ENCODE measurements around the gene CRK. TPM values are rescaled to one million over a fixed set of nuclear protein-coding genes. Genes with fewer than 3 reads are reported as not detected.
A peak's percentile ranks its signal among the peaks of the same experiment; 100 is the strongest.

Gene CRK
- total and polyA plus RNA-seq, 5 donors from 2014 or later = 15.3 to 33.0 (median 24.9) TPM

- H3K36me3 ChIP-seq (ENCODE audit: control insufficient read depth, insufficient read depth, low read length) = peaks cover 15% of the 10 kb centered on the region
- no peaks in the 10 kb centered on the region for H3K27me3 ChIP-seq (ENCODE audit: control insufficient read depth, insufficient read depth, low read length)
- H3K27ac ChIP-seq (ENCODE audit: insufficient read depth, low read length, poor library complexity, severe bottlenecking) = peak overlapping the region; percentile 42
- H3K4me3 ChIP-seq (ENCODE audit: low read depth, low read length) = peak overlapping the region; percentile 59
- Mint-ChIP-seq H3K27me3 (no peaks in the 10 kb centered on the region), H3K4me3 (peak overlapping the region; percentile 51 to 73 (median 72)), H3K9me3 (no peaks in the 10 kb centered on the region), H3K4me1 (peaks cover 27 to 92% (median 60%) of the 10 kb centered on the region in 4 donors), H3K36me3 (peaks cover 4% of the 10 kb centered on the region), H3K27ac (peak overlapping the region; percentile 77 to 80 (median 78))
- ATAC-seq (ENCODE audit: low read depth in 2 of 2) (peak; percentile 64 to 68), DNase-seq (peak in 2 of 3 donors; percentile 35 to 56)
- peaks cover 56% of the 10 kb centered on the region for H3K4me1 ChIP-seq (ENCODE audit: control insufficient read depth, insufficient read depth, low read length, poor library complexity, severe bottlenecking)
- H3K9me3 ChIP-seq (ENCODE audit: control insufficient read depth in 2 of 2, low read length in 2 of 2) = no peaks in the 10 kb centered on the region
Observed at GRCh38 chr17:1374431-1375177, 81.4 kb downstream of the CRK start.

GRCh38 chr17:1373707-1374237 lies 82.3 kb downstream of the CRK start:
- Histone ChIP-seq H3K27me3 (ENCODE audit: control insufficient read depth, insufficient read depth, low read length) (no peaks in the 10 kb centered on the region), H3K4me3 (ENCODE audit: low read depth, low read length) (peak overlapping the region; percentile 59), H3K9me3 (ENCODE audit: control insufficient read depth in 2 of 2, low read length in 2 of 2) (no peaks in the 10 kb centered on the region), H3K4me1 (ENCODE audit: control insufficient read depth, insufficient read depth, low read length, poor library complexity, severe bottlenecking) (peaks cover 52% of the 10 kb centered on the region), H3K36me3 (ENCODE audit: control insufficient read depth, insufficient read depth, low read length) (peaks cover 15% of the 10 kb centered on the region), H3K27ac (ENCODE audit: insufficient read depth, low read length, poor library complexity, severe bottlenecking) (no peak overlapping the region)
- no peaks in the 10 kb centered on the region for H3K9me3 Mint-ChIP-seq
- H3K27ac Mint-ChIP-seq = peak overlapping the region; percentile 46 to 77 (median 63)
- H3K4me1 Mint-ChIP-seq = peaks cover 29 to 90% (median 57%) of the 10 kb centered on the region in 4 donors
- H3K36me3 Mint-ChIP-seq = peaks cover 4% of the 10 kb centered on the region
- H3K4me3 Mint-ChIP-seq = peak overlapping the region in 1 of 4 donors; percentile 73
- DNase-seq (no peak), ATAC-seq (ENCODE audit: low read depth in 2 of 2) (no peak)
- H3K27me3 Mint-ChIP-seq = no peaks in the 10 kb centered on the region

- peaks cover 31 to 89% (median 53%) of the 10 kb centered on the region in 4 donors for H3K4me1 Mint-ChIP-seq
- peaks cover 4% of the 10 kb centered on the region for H3K36me3 Mint-ChIP-seq
- DNase-seq = no peak
- ATAC-seq (ENCODE audit: low read depth in 2 of 2) = no peak
- Histone ChIP-seq H3K36me3 (ENCODE audit: control insufficient read depth, insufficient read depth, low read length) (peaks cover 11% of the 10 kb centered on the region), H3K27me3 (ENCODE audit: control insufficient read depth, insufficient read depth, low read length) (no peaks in the 10 kb centered on the region), H3K4me1 (ENCODE audit: control insufficient read depth, insufficient read depth, low read length, poor library complexity, severe bottlenecking) (peaks cover 55% of the 10 kb centered on the region), H3K4me3 (ENCODE audit: low read depth, low read length) (no peak overlapping the region), H3K27ac (ENCODE audit: insufficient read depth, low read length, poor library complexity, severe bottlenecking) (no peak overlapping the region), H3K9me3 (ENCODE audit: control insufficient read depth in 2 of 2, low read length in 2 of 2) (no peaks in the 10 kb centered on the region)
- no peaks in the 10 kb centered on the region for H3K27me3 Mint-ChIP-seq
- H3K27ac Mint-ChIP-seq = peak overlapping the region in 1 of 3 donors; percentile 78
- H3K9me3 Mint-ChIP-seq = no peaks in the 10 kb centered on the region
- H3K4me3 Mint-ChIP-seq = peak overlapping the region in 2 of 4 donors; percentile 4 to 38
Observed at GRCh38 chr17:1372618-1373017, 83.4 kb downstream of the CRK start.

GRCh38 chr17:1371893-1372590 lies 84.0 kb downstream of the CRK start:
- peaks cover 11% of the 10 kb centered on the region for H3K36me3 ChIP-seq (ENCODE audit: control insufficient read depth, insufficient read depth, low read length)
- H3K9me3 ChIP-seq (ENCODE audit: control insufficient read depth in 2 of 2, low read length in 2 of 2) = no peaks in the 10 kb centered on the region
- Mint-ChIP-seq H3K36me3 (peaks cover 4% of the 10 kb centered on the region), H3K4me3 (peak overlapping the region in 2 of 4 donors; percentile 4 to 38), H3K27me3 (no peaks in the 10 kb centered on the region), H3K27ac (peak overlapping the region in 1 of 3 donors; percentile 78), H3K9me3 (no peaks in the 10 kb centered on the region), H3K4me1 (peaks cover 35 to 89% (median 54%) of the 10 kb centered on the region in 4 donors)
- no peak overlapping the region for H3K27ac ChIP-seq (ENCODE audit: insufficient read depth, low read length, poor library complexity, severe bottlenecking)
- ATAC-seq (ENCODE audit: low read depth in 2 of 2) = no peak
- H3K27me3 ChIP-seq (ENCODE audit: control insufficient read depth, insufficient read depth, low read length) = no peaks in the 10 kb centered on the region
- peaks cover 52% of the 10 kb centered on the region for H3K4me1 ChIP-seq (ENCODE audit: control insufficient read depth, insufficient read depth, low read length, poor library complexity, severe bottlenecking)
- H3K4me3 ChIP-seq (ENCODE audit: low read depth, low read length) = no peak overlapping the region
- no peak for DNase-seq

Other genes with a start within 250 kb of the CRK start
- gene BHLHA9, start 185.8 kb downstream of the CRK start, total RNA-seq = not detected
- gene BHLHA9, start 185.8 kb downstream of the CRK start, polyA plus RNA-seq = not detected
- 0.15 TPM for gene TRARG1, start 176.6 kb downstream of the CRK start, total RNA-seq
- gene TRARG1, start 176.6 kb downstream of the CRK start, polyA plus RNA-seq = under 1 TPM in 2 of 4 donors, not detected in 2; 0.11 to 0.14 TPM
- 136 TPM for gene YWHAE, start 56.0 kb downstream of the CRK start, total RNA-seq
- gene YWHAE, start 56.0 kb downstream of the CRK start, polyA plus RNA-seq = 10 to 100 TPM; 68.6 to 92.5 (median 82.5) TPM
- 33.7 TPM for gene MYO1C, start 36.5 kb upstream of the CRK start, total RNA-seq
- gene MYO1C, start 36.5 kb upstream of the CRK start, polyA plus RNA-seq = 10 to 100 TPM in 2 of 4 donors, 1 to 10 TPM in 2; 7.3 to 11.4 (median 9.6) TPM
- gene INPP5K, start 60.4 kb upstream of the CRK start, total RNA-seq = 193 TPM
- 100 to 1,000 TPM; 115 to 130 (median 121) TPM for gene INPP5K, start 60.4 kb upstream of the CRK start, polyA plus RNA-seq
- 40.5 TPM for gene PITPNA, start 106.6 kb upstream of the CRK start, total RNA-seq
- gene PITPNA, start 106.6 kb upstream of the CRK start, polyA plus RNA-seq = 10 to 100 TPM; 21.2 to 35.2 (median 26.8) TPM
- gene SLC43A2, start 172.6 kb upstream of the CRK start, total RNA-seq = 6.6 TPM
- 1 to 10 TPM; 3.5 to 6.9 (median 5.2) TPM for gene SLC43A2, start 172.6 kb upstream of the CRK start, polyA plus RNA-seq
- gene SCARF1, start 189.5 kb upstream of the CRK start, total RNA-seq = 1.5 TPM
- under 1 TPM in 1 of 4 donors, not detected in 3; 0.49 TPM for gene SCARF1, start 189.5 kb upstream of the CRK start, polyA plus RNA-seq
- 1.5 TPM for gene RILP, start 193.6 kb upstream of the CRK start, total RNA-seq
- gene RILP, start 193.6 kb upstream of the CRK start, polyA plus RNA-seq = 1 to 10 TPM; 3.7 to 7.6 (median 5.2) TPM
- gene PRPF8, start 228.6 kb upstream of the CRK start, total RNA-seq = 405 TPM
- 100 to 1,000 TPM; 146 to 170 (median 159) TPM for gene PRPF8, start 228.6 kb upstream of the CRK start, polyA plus RNA-seq

Measured in CD4-positive, CD25-positive, alpha-beta regulatory T cell (primary cell).